Thoracic aorta (tissue), 2 donors: ENCODE results near the gene KIF3A. TPM values are rescaled to one million over a fixed set of nuclear protein-coding genes. Genes with fewer than 3 reads are reported as not detected.

ENCODE experiments used
- ATAC-seq: fragments of 150-250 bp; one replicate; pipeline ENCODE4 v1.8.0; 2017; ENCODE audit warnings: low read depth; ENCODE audit not compliant: insufficient number of reproducible peaks, low FRiP score
- DNase-seq: peaks from one replicate; pipeline ENCODE4 v3.0.0-alpha.2; 2020; ENCODE audit warnings: low spot score
- H3K27ac ChIP-seq, 2 donors: fragments of 200-600 bp; sonication (generic); 1 replicate in 1 of 2; 2 replicates in 1 of 2; pipeline ENCODE4 v1.5.1; 2016; ENCODE audit warnings: mild to moderate bottlenecking in 2 of 2, moderate library complexity in 2 of 2
- H3K27me3 ChIP-seq: fragments of 200-600 bp; sonication (generic); replicated peaks from 2 replicates; pipeline ENCODE4 v1.6.0; 2016; ENCODE audit warnings: mild to moderate bottlenecking; ENCODE audit not compliant: insufficient read depth
- H3K36me3 ChIP-seq: fragments of 200-600 bp; sonication (generic); one replicate; pipeline ENCODE4 v1.5.1; 2016
- H3K4me1 ChIP-seq, 2 donors: fragments of 200-600 bp; sonication (generic); 1 replicate in 1 of 2; 2 replicates in 1 of 2; pipeline versions ENCODE4 v1.5.1 to v1.6.0; 2016; ENCODE audit warnings: low read depth in 2 of 2, mild to moderate bottlenecking in 1 of 2; ENCODE audit not compliant: control insufficient read depth in 1 of 2
- H3K4me3 ChIP-seq: fragments of 200-600 bp; sonication (generic); 2 replicates; pipeline ENCODE4 v1.5.1; 2016; ENCODE audit warnings: mild to moderate bottlenecking
- H3K9me3 ChIP-seq: fragments of 200-600 bp; sonication (generic); 2 replicates; pipeline ENCODE4 v1.5.1; 2016
- CTCF ChIP-seq: fragments of 200-600 bp; sonication (generic); IDR thresholded peaks from one replicate; pipeline ENCODE4 v1.5.1; 2019; ENCODE audit warnings: antibody characterized with exemption
- total RNA-seq, 2 donors: library from RNA; depleted of rRNA; stranded (reverse); fragments of >200 nt; gene quantifications; one replicate each; pipeline versions ENCODE4 v1.1.0 to v1.2.3, GENCODE V29; 2016

The KIF3A gene
- total RNA-seq, 2 donors from 2014 or later, result 3.7 to 5.9 TPM

- no peaks in the 10 kb centered on the region for H3K36me3 ChIP-seq
- TF ChIP-seq CTCF, result no peak
- no peak for ATAC-seq
- H3K27ac ChIP-seq, result no peak overlapping the region
- no peak overlapping the region for H3K4me3 ChIP-seq
- no peak for DNase-seq
- H3K9me3 ChIP-seq, result no peaks in the 10 kb centered on the region
- peaks cover 4 to 16% of the 10 kb centered on the region in 2 donors for H3K4me1 ChIP-seq
- H3K27me3 ChIP-seq, result no peaks in the 10 kb centered on the region
Measured at GRCh38 chr5:132681476-132681831, 55.9 kb downstream of the KIF3A start.

DNA sequence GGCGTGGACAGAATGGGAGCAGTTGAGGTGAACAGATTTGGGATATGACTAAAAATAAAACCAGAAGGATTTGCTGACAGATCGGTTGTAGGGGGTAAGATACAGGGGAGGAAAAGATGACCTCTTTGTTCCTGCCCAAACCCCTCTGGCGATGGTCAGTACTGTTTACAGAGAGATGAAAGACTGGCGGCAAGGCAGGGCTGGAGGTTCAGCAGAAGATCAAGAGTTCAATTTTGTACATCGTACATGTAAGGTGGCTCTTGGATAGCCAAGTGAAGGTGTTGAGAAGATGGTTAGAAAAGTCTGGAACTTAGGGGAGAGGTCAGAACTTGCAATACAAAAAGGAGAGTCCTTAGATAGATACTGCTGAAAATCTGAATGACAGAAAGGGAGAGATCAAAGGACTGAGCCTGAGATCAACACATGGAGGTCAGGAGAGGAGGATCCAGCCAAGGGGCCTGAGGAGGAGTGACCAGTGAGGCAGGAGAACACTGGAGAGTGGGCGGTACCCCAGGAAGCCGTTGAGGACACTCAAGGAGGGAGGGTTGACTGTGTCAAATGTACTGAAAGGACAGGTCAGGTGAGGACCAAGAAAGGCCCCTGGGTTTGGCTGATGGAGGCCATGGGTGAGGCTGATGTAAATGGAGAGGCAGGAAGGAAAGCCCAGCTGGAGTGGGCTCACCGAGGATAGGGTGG is 56.4 kb downstream of the KIF3A start:
- no peak for TF ChIP-seq CTCF
- Histone ChIP-seq H3K4me1 (peaks cover 4 to 21% of the 10 kb centered on the region in 2 donors), H3K27ac (no peak overlapping the region), H3K4me3 (no peak overlapping the region), H3K36me3 (no peaks in the 10 kb centered on the region), H3K9me3 (no peaks in the 10 kb centered on the region), H3K27me3 (no peaks in the 10 kb centered on the region)
- no peak for DNase-seq
- ATAC-seq, result no peak

- Histone ChIP-seq H3K27me3 (no peaks in the 10 kb centered on the region), H3K36me3 (no peaks in the 10 kb centered on the region), H3K9me3 (no peaks in the 10 kb centered on the region), H3K4me1 (peaks cover 6 to 32% of the 10 kb centered on the region in 2 donors), H3K4me3 (no peak overlapping the region), H3K27ac (no peak overlapping the region)
- ATAC-seq (no peak), DNase-seq (no peak)
- no peak for TF ChIP-seq CTCF
Measured at GRCh38 chr5:132679717-132680380, 57.5 kb downstream of the KIF3A start.

DNA sequence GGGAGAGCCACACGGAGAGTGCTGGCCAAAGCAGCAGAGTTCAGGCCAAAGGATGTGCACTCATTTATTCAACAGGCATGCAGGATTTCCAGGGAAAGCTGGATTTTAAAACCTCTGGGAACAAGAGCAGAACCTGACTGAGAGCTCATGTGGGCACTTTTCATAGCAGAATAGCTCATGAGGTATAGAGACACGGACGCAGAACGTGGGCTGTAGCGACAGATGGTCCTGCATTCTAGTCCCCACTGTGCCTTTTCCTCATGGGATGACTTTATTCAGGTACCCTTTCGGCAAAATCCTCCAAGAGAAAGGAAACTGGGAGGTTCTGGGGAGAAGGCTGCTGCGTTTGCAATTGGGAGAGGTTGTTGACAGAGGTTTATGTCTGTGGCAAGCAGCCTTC is 58.2 kb downstream of the KIF3A start:
- DNase-seq, result no peak

More for the DNA sequence above, 58.2 kb downstream of the KIF3A start:
- no peak overlapping the region for H3K4me3 ChIP-seq
- H3K36me3 ChIP-seq, result no peaks in the 10 kb centered on the region
- H3K27me3 ChIP-seq, result no peaks in the 10 kb centered on the region
- H3K27ac ChIP-seq, result no peak overlapping the region
- no peak for ATAC-seq
- no peak for TF ChIP-seq CTCF
- H3K9me3 ChIP-seq, result no peaks in the 10 kb centered on the region
- H3K4me1 ChIP-seq, result peaks cover 6 to 36% of the 10 kb centered on the region in 2 donors
